SKM-1 treated with dmso at 0.1 percent for 144 hours (cell line): ENCODE measurements around the gene SSTR1.
"Not testable (repeated sequence)": the region's sequence is repeated elsewhere in the genome, so short reads cannot be mapped to it uniquely, and the experiment has no call there.

Experiments
- DNase-seq: peaks from one replicate; lab custom pipeline; 2025; ENCODE audit not compliant: unreplicated experiment; lab: John Stamatoyannopoulos, UW

SSTR1 gene

GRCh38 chr14:38207736-38208617 is at the start of gene SSTR1:
TSS of gene SSTR1 (plus strand) at chr14:38207904. CDS start at chr14:38209390, 1,486 bp downstream.
- no peak for DNase-seq

GRCh38 chr14:38158468-38158867 is 49.2 kb upstream of the SSTR1 start:
- no peak for DNase-seq

- DNase-seq: no peak
Measured at GRCh38 chr14:38168416-38168815, 39.3 kb upstream of the SSTR1 start.

GRCh38 chr14:38171197-38171596 is 36.5 kb upstream of the SSTR1 start:
- no peak for DNase-seq

- DNase-seq: no peak
Measured at GRCh38 chr14:38174711-38175110, 33.0 kb upstream of the SSTR1 start.

- DNase-seq: no peak
Measured at GRCh38 chr14:38175658-38176057, 32.0 kb upstream of the SSTR1 start.

GRCh38 chr14:38176379-38176778 is 31.3 kb upstream of the SSTR1 start:
- no peak for DNase-seq

- DNase-seq: no peak
Measured at GRCh38 chr14:38184132-38184531, 23.6 kb upstream of the SSTR1 start.

GRCh38 chr14:38185671-38186070 is 22.0 kb upstream of the SSTR1 start:
- DNase-seq: no peak

- no peak for DNase-seq
Measured at GRCh38 chr14:38186216-38186615, 21.5 kb upstream of the SSTR1 start.

GRCh38 chr14:38187528-38187927 is 20.2 kb upstream of the SSTR1 start:
- no peak for DNase-seq

GRCh38 chr14:38189930-38190726 is 17.6 kb upstream of the SSTR1 start:
- no peak for DNase-seq

- not testable (repeated sequence) for DNase-seq
Measured at GRCh38 chr14:38190846-38191245, 16.9 kb upstream of the SSTR1 start.

- DNase-seq: not testable (repeated sequence)
Measured at GRCh38 chr14:38191491-38191890, 16.2 kb upstream of the SSTR1 start.

GRCh38 chr14:38197001-38197783 is 10.5 kb upstream of the SSTR1 start:
- no peak for DNase-seq

GRCh38 chr14:38197784-38198335 is 9.8 kb upstream of the SSTR1 start:
- no peak for DNase-seq

- no peak for DNase-seq
Measured at GRCh38 chr14:38198425-38198824, 9.3 kb upstream of the SSTR1 start.

- no peak for DNase-seq
Measured at GRCh38 chr14:38199076-38199475, 8.6 kb upstream of the SSTR1 start.

GRCh38 chr14:38199739-38200138 is 8.0 kb upstream of the SSTR1 start:
- DNase-seq: no peak

- DNase-seq: no peak
Measured at GRCh38 chr14:38201137-38201828, 6.4 kb upstream of the SSTR1 start.
